ENCODE measurements around the gene CBARP. TPM values are rescaled to one million over a fixed set of nuclear protein-coding genes. Genes with fewer than 3 reads are reported as not detected.
A peak's percentile ranks its signal among the peaks of the same experiment; 100 is the strongest.

Gene CBARP
- total RNA-seq, 1 experiment from 2014 or later, result 23.4 TPM

DNA sequence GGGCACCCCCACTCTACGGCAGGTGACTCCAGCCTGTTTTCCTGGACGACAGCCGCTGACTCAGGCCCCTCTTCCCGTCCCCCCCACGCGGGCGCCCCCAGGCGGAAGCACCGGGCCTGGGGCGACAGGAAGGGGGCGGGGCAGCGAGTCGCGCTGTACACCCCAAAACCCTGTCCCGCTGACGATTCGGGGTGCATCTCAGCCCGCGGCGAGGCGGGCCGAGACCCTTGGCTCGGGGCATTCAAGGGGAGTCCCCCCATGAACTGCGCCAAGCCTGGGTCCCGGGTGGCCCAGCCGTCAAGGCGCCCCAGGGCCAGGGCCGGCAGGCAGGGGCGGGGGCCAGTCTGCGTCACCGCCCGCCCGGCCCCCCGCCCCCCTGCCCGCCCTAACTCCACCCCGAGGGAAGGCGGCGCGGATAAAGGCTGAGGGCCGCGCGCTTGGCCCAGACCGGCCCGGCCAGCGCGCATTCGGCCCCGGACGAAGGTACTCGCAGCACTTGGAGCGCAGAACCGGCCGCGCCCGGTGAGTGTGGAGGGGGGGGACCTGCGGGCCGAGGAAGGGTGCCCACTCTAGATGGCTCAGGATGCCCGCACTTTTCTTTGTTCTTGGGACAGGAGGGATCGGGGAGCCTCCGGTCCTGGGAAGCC, 10.5 kb upstream of the CBARP start, which contains the start of gene MIDN (continued):
- TF ChIP-seq, protein P1, sequence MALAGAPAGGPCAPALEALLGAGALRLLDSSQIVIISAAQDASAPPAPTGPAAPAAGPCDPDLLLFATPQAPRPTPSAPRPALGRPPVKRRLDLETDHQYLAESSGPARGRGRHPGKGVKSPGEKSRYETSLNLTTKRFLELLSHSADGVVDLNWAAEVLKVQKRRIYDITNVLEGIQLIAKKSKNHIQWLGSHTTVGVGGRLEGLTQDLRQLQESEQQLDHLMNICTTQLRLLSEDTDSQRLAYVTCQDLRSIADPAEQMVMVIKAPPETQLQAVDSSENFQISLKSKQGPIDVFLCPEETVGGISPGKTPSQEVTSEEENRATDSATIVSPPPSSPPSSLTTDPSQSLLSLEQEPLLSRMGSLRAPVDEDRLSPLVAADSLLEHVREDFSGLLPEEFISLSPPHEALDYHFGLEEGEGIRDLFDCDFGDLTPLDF (CRISPR knock-in tag; IDR thresholded peaks at IDR 0.05), result 0 out of 2 replicates have a peak, but pooled peaks have one; percentile 57
- TF ChIP-seq, protein P2, sequence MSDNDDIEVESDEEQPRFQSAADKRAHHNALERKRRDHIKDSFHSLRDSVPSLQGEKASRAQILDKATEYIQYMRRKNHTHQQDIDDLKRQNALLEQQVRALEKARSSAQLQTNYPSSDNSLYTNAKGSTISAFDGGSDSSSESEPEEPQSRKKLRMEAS (CRISPR knock-in tag; IDR thresholded peaks at IDR 0.05), result 0 out of 2 replicates have a peak, but pooled peaks have one; percentile 68
- peak; percentile 2; the same call in 1 of the 2 replicates for TF ChIP-seq ZBTB43 (CRISPR knock-in tag; IDR thresholded peaks at IDR 0.05)
- TF ChIP-seq, protein P3, sequence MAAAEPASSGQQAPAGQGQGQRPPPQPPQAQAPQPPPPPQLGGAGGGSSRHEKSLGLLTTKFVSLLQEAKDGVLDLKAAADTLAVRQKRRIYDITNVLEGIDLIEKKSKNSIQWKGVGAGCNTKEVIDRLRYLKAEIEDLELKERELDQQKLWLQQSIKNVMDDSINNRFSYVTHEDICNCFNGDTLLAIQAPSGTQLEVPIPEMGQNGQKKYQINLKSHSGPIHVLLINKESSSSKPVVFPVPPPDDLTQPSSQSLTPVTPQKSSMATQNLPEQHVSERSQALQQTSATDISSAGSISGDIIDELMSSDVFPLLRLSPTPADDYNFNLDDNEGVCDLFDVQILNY (CRISPR knock-in tag; IDR thresholded peaks at IDR 0.05), result no peak
- TF ChIP-seq EMX1 (CRISPR knock-in tag; IDR thresholded peaks at IDR 0.05), result no peak; the same call in 1 of the 2 replicates
- 0 out of 2 replicates have a peak, but pooled peaks have one; percentile 68 for TF ChIP-seq TP53 (CRISPR knock-in tag; IDR thresholded peaks at IDR 0.05)
- TF ChIP-seq NR1H2 (CRISPR knock-in tag; IDR thresholded peaks at IDR 0.05), result no peak
- no peak for TF ChIP-seq CREB1 (CRISPR knock-in tag; IDR thresholded peaks at IDR 0.05)
- TF ChIP-seq ARID4B (CRISPR knock-in tag; IDR thresholded peaks at IDR 0.05; ENCODE audit: borderline replicate concordance), result peak; percentile 46; the same call in 1 of the 2 replicates
- TF ChIP-seq, protein P4, sequence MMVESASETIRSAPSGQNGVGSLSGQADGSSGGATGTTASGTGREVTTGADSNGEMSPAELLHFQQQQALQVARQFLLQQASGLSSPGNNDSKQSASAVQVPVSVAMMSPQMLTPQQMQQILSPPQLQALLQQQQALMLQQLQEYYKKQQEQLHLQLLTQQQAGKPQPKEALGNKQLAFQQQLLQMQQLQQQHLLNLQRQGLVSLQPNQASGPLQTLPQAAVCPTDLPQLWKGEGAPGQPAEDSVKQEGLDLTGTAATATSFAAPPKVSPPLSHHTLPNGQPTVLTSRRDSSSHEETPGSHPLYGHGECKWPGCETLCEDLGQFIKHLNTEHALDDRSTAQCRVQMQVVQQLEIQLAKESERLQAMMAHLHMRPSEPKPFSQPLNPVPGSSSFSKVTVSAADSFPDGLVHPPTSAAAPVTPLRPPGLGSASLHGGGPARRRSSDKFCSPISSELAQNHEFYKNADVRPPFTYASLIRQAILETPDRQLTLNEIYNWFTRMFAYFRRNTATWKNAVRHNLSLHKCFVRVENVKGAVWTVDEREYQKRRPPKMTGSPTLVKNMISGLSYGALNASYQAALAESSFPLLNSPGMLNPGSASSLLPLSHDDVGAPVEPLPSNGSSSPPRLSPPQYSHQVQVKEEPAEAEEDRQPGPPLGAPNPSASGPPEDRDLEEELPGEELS (CRISPR knock-in tag; IDR thresholded peaks at IDR 0.05), result 0 out of 2 replicates have a peak, but pooled peaks have one; percentile 12
- TF ChIP-seq PRRX2 (CRISPR knock-in tag; IDR thresholded peaks at IDR 0.05), result no peak
- TF ChIP-seq SMAD3 (CRISPR knock-in tag; IDR thresholded peaks at IDR 0.05; ENCODE audit: borderline replicate concordance), result no peak
- peak; percentile 73 for TF ChIP-seq SP1 (CRISPR knock-in tag; conservative IDR thresholded peaks at IDR 0.05)
- TF ChIP-seq HMGXB4 (CRISPR knock-in tag; IDR thresholded peaks at IDR 0.05), result peak; percentile 0; the same call in 1 of the 2 replicates
- 0 out of 2 replicates have a peak, but pooled peaks have one; percentile 14 for TF ChIP-seq GABPB1 (CRISPR knock-in tag; IDR thresholded peaks at IDR 0.05)
